ENCODE results near the gene SMIM11.
"Not testable (repeated sequence)": the region's sequence is repeated elsewhere in the genome, so short reads cannot be mapped to it uniquely, and the experiment has no call there.

The SMIM11 gene, protein sequence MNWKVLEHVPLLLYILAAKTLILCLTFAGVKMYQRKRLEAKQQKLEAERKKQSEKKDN

DNA sequence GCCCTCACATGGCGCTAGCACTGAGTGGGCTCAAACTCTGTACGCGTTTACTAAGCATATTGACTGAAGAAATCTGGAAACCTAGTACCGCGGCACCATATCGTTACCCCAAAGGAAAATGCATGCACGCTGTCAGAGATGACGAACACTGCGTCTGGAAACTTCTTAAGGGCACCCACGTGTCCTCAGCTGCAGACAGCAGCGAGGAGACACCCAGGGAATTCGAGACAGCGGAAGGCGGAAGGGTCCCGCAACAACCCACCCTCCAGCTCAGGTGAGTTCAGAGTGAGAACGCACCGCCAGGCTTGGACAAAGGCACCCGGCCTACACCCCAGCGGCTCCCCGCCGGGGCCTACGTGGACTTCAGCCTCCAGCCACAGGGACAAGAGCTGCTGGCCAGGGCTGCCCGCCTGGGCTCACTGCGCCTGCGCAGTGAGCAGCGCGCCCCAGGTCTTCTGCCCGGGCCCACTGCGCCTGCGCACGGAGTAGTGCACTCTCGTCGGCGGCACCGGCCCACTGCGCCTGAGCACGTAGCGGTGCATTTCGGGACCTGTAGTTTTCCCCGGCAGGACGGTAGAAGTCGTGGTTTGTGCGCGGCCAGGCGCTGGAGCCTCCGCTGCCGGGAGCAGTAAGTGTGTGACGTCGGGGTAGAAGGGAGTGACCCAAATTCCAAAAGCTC lies at the start of gene SMIM11:
Gene SMIM11 (plus strand): TSS at position 568 of the 679 bp plus-strand sequence. CDS start 3,998 bp downstream, outside the sequence.
- H3K27me3 ChIP-seq (ENCODE audit: control insufficient read depth, insufficient read depth, low read length); H3K36me3 ChIP-seq (ENCODE audit: control insufficient read depth, low read depth, low read length); H3K4me1 ChIP-seq (ENCODE audit: control insufficient read depth, low read depth, low read length); H3K4me3 ChIP-seq (ENCODE audit: low read length); H3K9ac ChIP-seq (ENCODE audit: low read length); H3K9me3 ChIP-seq (ENCODE audit: control insufficient read depth, low read depth, low read length); H3K27ac ChIP-seq (ENCODE audit: low read length): not testable (repeated sequence)

DNA sequence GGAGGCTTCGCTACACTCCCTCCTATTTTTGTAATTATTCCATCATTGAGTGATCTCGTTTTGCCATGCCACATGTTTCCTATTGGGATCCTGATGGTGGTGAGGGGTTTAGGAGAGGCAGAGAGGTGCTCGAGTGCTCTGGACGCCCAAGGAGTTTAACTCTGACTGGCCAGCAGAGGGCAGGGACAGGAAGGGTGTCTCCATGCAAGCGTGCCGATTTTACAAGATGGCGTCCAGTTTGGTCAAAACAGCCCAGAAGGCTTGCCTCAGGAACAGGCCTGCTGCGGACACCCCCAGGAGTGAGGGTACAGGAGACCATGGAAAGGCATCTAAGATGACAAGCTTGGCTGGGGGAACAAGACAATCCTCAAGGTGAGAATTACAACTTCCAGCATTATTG lies 45.3 kb upstream of the SMIM11 start:
- Histone ChIP-seq H3K27me3 (ENCODE audit: control insufficient read depth, insufficient read depth, low read length) (no peaks in the 10 kb centered on the region), H3K4me1 (ENCODE audit: control insufficient read depth, low read depth, low read length) (no peaks in the 10 kb centered on the region), H3K36me3 (ENCODE audit: control insufficient read depth, low read depth, low read length) (no peaks in the 10 kb centered on the region), H3K9ac (ENCODE audit: low read length) (no peak overlapping the region), H3K27ac (ENCODE audit: low read length) (no peak overlapping the region), H3K9me3 (ENCODE audit: control insufficient read depth, low read depth, low read length) (no peaks in the 10 kb centered on the region), H3K4me3 (ENCODE audit: low read length) (no peak overlapping the region)

DNA sequence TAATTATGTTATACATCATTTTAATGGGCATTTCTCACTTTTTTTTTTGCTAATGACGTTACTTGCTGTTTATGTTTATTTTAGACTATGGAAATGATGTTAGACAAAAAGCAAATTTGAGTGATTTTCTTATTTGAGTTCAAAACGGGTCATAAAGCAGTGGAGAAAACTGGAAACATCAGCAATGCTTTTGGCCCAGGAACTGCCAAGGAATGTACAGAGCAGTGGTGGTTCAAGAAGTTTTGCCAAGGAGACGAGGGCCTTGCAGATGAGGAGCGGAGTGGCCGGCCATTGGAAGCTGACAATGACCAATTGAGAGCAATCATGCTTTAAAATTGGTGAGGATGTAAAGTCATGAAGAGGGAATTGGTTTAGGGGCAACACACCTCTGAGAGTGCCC lies 43.6 kb upstream of the SMIM11 start:
- Histone ChIP-seq H3K4me3 (ENCODE audit: low read length) (no peak overlapping the region), H3K4me1 (ENCODE audit: control insufficient read depth, low read depth, low read length) (no peaks in the 10 kb centered on the region), H3K27me3 (ENCODE audit: control insufficient read depth, insufficient read depth, low read length) (no peaks in the 10 kb centered on the region), H3K36me3 (ENCODE audit: control insufficient read depth, low read depth, low read length) (no peaks in the 10 kb centered on the region), H3K9me3 (ENCODE audit: control insufficient read depth, low read depth, low read length) (no peaks in the 10 kb centered on the region), H3K27ac (ENCODE audit: low read length) (no peak overlapping the region), H3K9ac (ENCODE audit: low read length) (no peak overlapping the region)

DNA sequence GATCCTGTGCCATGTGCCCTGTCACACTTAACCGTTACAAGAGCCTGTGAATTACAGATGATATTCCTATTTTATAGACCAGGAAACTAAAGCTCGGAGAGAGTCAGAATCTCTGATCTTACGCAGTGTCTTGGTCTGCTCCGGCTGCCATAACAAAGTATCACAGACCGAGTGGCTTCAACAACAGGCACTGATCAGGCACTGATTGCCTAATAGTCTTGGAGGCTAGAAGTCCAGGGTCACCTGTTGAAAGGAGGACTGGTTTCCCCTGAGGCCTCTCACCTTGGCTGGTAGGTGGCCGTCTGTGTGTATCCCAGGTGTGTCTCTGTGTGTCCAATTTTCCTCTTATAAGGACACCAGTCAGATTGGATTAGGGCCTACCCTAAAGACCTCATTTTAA lies 43.0 kb upstream of the SMIM11 start:
- Histone ChIP-seq H3K9me3 (ENCODE audit: control insufficient read depth, low read depth, low read length) (no peaks in the 10 kb centered on the region), H3K27ac (ENCODE audit: low read length) (no peak overlapping the region), H3K27me3 (ENCODE audit: control insufficient read depth, insufficient read depth, low read length) (no peaks in the 10 kb centered on the region), H3K9ac (ENCODE audit: low read length) (no peak overlapping the region), H3K4me3 (ENCODE audit: low read length) (no peak overlapping the region), H3K36me3 (ENCODE audit: control insufficient read depth, low read depth, low read length) (no peaks in the 10 kb centered on the region), H3K4me1 (ENCODE audit: control insufficient read depth, low read depth, low read length) (no peaks in the 10 kb centered on the region)

DNA sequence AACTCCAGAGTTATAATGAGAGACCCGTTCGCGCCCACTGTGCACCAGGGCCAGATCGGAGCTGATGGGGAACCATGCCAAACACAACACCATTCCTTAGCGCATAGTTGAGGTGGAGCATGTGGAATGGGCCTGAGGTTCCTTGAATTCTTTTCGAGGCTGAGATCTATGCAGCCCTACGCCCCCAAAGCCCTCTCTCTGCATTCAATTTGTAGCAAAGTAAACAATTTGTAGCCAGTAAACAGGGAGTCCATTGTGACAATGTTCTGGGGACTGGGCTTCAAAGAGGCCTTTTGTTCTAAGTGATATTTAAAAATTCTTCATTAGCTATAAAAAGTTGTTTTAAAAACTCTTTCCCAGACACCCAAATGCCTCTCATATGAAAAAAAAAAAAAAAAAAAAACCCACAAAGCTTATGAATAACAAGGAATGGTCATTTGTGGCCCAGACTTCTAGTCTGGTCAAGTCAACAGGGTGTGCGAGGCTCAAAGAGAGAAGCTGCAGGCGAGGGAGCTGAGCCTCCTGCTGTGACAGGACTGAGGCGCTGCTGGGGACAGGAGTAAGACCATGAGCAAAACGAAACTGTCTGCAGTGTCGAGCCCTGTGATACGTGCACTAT lies 42.1 kb upstream of the SMIM11 start:
- Histone ChIP-seq H3K27me3 (ENCODE audit: control insufficient read depth, insufficient read depth, low read length) (no peaks in the 10 kb centered on the region), H3K4me1 (ENCODE audit: control insufficient read depth, low read depth, low read length) (no peaks in the 10 kb centered on the region), H3K9ac (ENCODE audit: low read length) (no peak overlapping the region), H3K4me3 (ENCODE audit: low read length) (no peak overlapping the region), H3K27ac (ENCODE audit: low read length) (no peak overlapping the region), H3K36me3 (ENCODE audit: control insufficient read depth, low read depth, low read length) (no peaks in the 10 kb centered on the region), H3K9me3 (ENCODE audit: control insufficient read depth, low read depth, low read length) (no peaks in the 10 kb centered on the region)

DNA sequence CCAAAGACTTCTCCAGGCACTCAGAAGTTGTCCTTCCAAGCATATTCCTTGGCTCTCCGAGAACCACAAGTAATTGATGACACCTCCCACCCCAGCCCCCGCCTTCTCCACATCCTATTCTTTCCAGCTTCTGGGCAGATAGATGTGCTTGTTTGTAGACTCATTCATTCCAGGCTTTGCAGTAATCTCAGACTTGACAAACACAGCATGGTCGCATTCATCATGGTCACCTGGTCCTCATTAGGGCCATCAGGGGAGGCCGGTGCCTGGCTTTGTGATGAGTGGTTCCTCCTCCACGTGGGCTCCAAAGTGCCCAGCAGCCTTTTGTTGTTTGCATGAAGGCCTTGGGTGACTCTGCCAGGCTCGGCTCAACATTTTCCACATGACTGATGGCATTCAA lies 40.0 kb upstream of the SMIM11 start:
- H3K36me3 ChIP-seq (ENCODE audit: control insufficient read depth, low read depth, low read length): no peaks in the 10 kb centered on the region
- H3K4me3 ChIP-seq (ENCODE audit: low read length): no peak overlapping the region
- H3K27me3 ChIP-seq (ENCODE audit: control insufficient read depth, insufficient read depth, low read length): no peaks in the 10 kb centered on the region
- H3K4me1 ChIP-seq (ENCODE audit: control insufficient read depth, low read depth, low read length): no peaks in the 10 kb centered on the region
- H3K9me3 ChIP-seq (ENCODE audit: control insufficient read depth, low read depth, low read length): no peaks in the 10 kb centered on the region
- H3K27ac ChIP-seq (ENCODE audit: low read length): no peak overlapping the region
- H3K9ac ChIP-seq (ENCODE audit: low read length): no peak overlapping the region

DNA sequence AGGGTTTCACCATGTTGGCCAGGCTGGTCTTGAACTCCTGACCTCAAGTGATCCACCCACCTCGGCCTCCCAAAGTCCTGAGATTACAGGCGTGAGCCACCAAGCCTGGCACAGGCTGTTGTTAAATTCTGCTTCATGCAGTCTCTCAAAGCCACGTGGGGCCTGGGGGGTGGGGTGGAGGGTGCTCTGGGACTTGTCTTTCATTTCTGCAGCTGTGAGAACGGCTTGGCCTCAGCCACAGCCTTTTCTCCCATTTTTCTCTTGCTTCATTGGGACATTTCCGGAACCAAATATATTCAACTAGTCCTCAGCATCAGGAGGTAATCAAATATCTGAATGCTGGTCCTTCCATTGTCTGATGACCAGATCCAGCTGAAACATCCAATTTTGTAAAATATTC lies 39.1 kb upstream of the SMIM11 start:
- Histone ChIP-seq H3K27me3 (ENCODE audit: control insufficient read depth, insufficient read depth, low read length) (no peaks in the 10 kb centered on the region), H3K4me3 (ENCODE audit: low read length) (no peak overlapping the region), H3K9ac (ENCODE audit: low read length) (no peak overlapping the region), H3K9me3 (ENCODE audit: control insufficient read depth, low read depth, low read length) (no peaks in the 10 kb centered on the region), H3K4me1 (ENCODE audit: control insufficient read depth, low read depth, low read length) (no peaks in the 10 kb centered on the region), H3K27ac (ENCODE audit: low read length) (no peak overlapping the region), H3K36me3 (ENCODE audit: control insufficient read depth, low read depth, low read length) (no peaks in the 10 kb centered on the region)

DNA sequence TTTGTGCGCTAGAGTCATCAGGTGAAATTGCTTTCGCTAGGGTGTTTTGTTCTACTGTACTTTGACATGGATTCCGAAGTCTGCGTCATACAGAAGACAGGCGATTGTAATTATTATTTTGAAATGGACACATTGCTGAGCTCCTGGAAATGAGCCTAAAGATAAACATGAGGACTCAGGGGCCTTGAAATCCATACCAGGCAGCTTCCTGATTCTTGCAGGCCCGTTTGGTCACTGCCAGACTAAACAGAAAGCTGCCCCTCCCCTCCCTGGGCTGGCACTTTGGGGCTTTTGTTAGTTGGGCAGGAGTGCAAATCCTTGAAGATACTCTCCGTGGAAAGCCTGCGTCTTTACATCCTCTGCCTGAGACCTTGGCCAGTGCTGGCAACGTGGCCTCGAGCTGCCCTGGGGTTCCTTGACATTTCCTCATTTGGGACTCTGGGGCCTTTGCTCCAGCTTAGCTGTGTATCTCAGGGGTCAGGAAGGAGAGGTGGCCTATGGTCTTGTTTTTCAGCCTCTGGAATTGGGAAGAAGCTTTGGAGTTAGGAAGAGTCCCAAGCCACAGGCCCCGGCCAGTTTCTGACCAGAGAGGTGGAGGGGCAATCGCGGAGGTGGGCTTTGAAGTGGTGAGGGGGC lies 38.4 kb upstream of the SMIM11 start:
- Histone ChIP-seq H3K9ac (ENCODE audit: low read length) (no peak overlapping the region), H3K9me3 (ENCODE audit: control insufficient read depth, low read depth, low read length) (no peaks in the 10 kb centered on the region), H3K27me3 (ENCODE audit: control insufficient read depth, insufficient read depth, low read length) (no peaks in the 10 kb centered on the region), H3K36me3 (ENCODE audit: control insufficient read depth, low read depth, low read length) (no peaks in the 10 kb centered on the region), H3K4me1 (ENCODE audit: control insufficient read depth, low read depth, low read length) (no peaks in the 10 kb centered on the region), H3K27ac (ENCODE audit: low read length) (no peak overlapping the region), H3K4me3 (ENCODE audit: low read length) (no peak overlapping the region)

DNA sequence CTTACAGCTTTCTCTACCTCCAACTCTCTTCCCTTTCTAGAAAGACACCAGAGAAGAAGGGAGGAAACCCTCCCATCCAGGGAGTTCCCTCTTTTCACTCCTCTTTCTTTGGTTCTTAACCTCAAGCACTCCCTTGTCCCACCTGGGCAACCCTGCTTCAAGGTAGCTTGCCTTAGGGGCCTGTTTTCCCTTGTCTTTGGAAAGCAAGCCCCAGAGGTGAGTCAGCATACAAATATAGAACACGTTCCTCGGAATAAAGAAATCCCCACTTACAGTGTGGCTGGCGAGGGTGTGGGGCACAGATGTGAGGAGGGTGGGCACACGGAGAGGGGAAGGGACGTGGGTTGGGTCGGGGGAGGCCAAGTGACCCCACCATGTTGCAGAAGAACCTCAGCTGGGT lies 37.6 kb upstream of the SMIM11 start:
- H3K27me3 ChIP-seq (ENCODE audit: control insufficient read depth, insufficient read depth, low read length): no peaks in the 10 kb centered on the region
- H3K27ac ChIP-seq (ENCODE audit: low read length): no peak overlapping the region
- H3K9ac ChIP-seq (ENCODE audit: low read length): no peak overlapping the region
- H3K36me3 ChIP-seq (ENCODE audit: control insufficient read depth, low read depth, low read length): no peaks in the 10 kb centered on the region
- no peak overlapping the region for H3K4me3 ChIP-seq (ENCODE audit: low read length)
- no peaks in the 10 kb centered on the region for H3K4me1 ChIP-seq (ENCODE audit: control insufficient read depth, low read depth, low read length)
- no peaks in the 10 kb centered on the region for H3K9me3 ChIP-seq (ENCODE audit: control insufficient read depth, low read depth, low read length)

DNA sequence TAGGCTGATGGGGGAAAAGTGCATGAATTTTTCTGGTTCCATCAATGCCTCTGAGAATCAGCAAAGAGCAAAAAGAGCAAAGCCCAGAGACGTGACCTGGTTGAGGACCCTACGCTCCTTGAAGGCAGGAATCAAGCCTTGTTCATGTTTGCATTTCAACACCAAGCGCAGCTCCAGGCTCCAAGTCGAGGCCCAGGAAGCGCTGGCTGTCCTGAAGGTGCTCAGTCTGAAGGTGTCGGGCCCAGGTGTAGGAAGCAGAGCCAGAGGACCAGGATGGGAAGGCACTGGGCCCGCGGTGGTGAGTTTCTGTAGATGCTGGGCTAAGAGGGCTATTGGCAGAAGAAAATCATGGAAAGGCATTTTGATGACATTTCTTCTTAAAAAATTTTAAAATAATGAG lies 37.1 kb upstream of the SMIM11 start:
- Histone ChIP-seq H3K36me3 (ENCODE audit: control insufficient read depth, low read depth, low read length) (no peaks in the 10 kb centered on the region), H3K4me1 (ENCODE audit: control insufficient read depth, low read depth, low read length) (no peaks in the 10 kb centered on the region), H3K27ac (ENCODE audit: low read length) (no peak overlapping the region), H3K9ac (ENCODE audit: low read length) (no peak overlapping the region), H3K27me3 (ENCODE audit: control insufficient read depth, insufficient read depth, low read length) (no peaks in the 10 kb centered on the region), H3K9me3 (ENCODE audit: control insufficient read depth, low read depth, low read length) (no peaks in the 10 kb centered on the region), H3K4me3 (ENCODE audit: low read length) (no peak overlapping the region)

DNA sequence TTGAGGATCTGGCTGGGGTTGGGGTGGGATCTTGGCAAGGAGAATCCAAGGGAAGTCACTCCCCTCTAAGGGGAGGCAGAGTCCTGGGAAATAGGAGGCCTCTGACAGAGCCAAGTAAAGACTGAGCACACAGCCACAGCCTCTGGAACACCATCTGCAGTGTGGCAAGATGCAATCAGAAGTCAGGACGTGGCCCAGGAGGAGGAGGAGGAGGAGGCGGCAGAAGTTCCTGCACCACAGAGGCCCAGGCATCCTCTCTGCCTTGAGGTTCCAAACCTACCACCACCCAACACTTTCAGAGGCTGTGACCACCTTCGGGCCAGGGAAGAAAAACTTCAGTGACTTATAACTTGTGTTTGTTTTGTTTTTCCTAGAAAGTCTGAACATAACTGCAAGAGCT lies 35.2 kb upstream of the SMIM11 start:
- H3K4me1 ChIP-seq (ENCODE audit: control insufficient read depth, low read depth, low read length): no peaks in the 10 kb centered on the region
- H3K9me3 ChIP-seq (ENCODE audit: control insufficient read depth, low read depth, low read length): no peaks in the 10 kb centered on the region
- H3K4me3 ChIP-seq (ENCODE audit: low read length): no peak overlapping the region
- no peaks in the 10 kb centered on the region for H3K27me3 ChIP-seq (ENCODE audit: control insufficient read depth, insufficient read depth, low read length)
- H3K36me3 ChIP-seq (ENCODE audit: control insufficient read depth, low read depth, low read length): no peaks in the 10 kb centered on the region
- no peak overlapping the region for H3K27ac ChIP-seq (ENCODE audit: low read length)
- no peak overlapping the region for H3K9ac ChIP-seq (ENCODE audit: low read length)

DNA sequence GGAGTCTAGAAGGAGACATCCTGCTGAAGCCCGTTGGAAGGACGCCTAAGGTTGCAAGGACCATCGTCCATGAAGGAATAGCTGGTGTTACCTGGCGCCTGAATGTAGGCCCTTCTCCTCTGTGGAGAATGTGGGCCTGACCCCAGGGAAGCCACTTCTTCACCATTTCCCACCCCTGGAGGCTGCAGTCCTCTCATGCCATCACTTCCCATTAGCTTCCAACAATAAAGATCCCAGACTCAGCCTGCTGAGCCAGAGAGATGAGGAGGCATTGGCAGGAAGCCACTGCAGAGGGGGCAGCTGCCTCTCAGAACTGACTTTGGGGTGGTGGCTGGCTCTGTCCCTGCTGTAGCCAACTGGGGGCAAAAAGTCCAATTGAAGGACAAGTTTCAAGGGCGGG lies 32.8 kb upstream of the SMIM11 start:
- Histone ChIP-seq H3K27me3 (ENCODE audit: control insufficient read depth, insufficient read depth, low read length) (no peaks in the 10 kb centered on the region), H3K36me3 (ENCODE audit: control insufficient read depth, low read depth, low read length) (no peaks in the 10 kb centered on the region), H3K4me1 (ENCODE audit: control insufficient read depth, low read depth, low read length) (no peaks in the 10 kb centered on the region), H3K9ac (ENCODE audit: low read length) (no peak overlapping the region), H3K4me3 (ENCODE audit: low read length) (no peak overlapping the region), H3K9me3 (ENCODE audit: control insufficient read depth, low read depth, low read length) (no peaks in the 10 kb centered on the region), H3K27ac (ENCODE audit: low read length) (no peak overlapping the region)

Data from iPS-18a (cell line).